ENCODE data around the gene NEDD9.

The NEDD9 gene

DNA sequence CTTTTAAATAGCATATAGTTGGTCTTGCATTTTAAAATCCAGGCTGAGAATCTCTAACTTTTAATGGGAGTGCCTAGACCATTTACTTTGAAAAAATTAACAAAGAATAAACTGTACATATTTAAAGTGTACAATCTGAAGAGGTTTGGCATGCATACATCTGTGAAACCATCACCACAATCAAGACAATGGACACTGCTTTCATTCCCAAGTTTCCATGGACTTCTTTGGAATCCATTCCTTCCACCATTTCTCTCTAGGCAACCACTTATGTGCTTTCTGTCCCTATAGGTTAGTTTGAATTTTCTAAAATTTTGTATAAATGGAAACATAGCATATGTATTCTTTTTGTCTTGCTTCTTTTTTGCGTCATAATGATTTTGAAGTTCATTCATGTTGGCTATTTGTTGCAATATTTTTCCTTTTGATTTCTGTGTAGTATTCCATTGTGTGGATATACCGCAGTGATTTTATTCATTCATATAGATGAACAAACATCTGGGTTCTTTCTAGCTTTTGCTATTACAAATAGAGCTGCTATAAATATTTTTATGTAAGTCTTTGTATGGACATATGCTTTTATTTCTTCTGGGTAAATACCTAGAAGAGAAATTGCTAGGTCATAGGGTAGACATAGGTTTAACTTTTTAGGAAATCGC, 50.9 kb downstream of the NEDD9 start:
- TF ChIP-seq TCF12 (IDR thresholded peaks at IDR 0.05; ENCODE audit: low read depth), result no peak
- TF ChIP-seq CEBPB (IDR thresholded peaks at IDR 0.05), result no peak
- TF ChIP-seq EP300 (IDR thresholded peaks at IDR 0.05; ENCODE audit: borderline replicate concordance), result no peak
- TF ChIP-seq CREB1 (IDR thresholded peaks at IDR 0.05; ENCODE audit: low read depth), result no peak
- TF ChIP-seq, protein P1, sequence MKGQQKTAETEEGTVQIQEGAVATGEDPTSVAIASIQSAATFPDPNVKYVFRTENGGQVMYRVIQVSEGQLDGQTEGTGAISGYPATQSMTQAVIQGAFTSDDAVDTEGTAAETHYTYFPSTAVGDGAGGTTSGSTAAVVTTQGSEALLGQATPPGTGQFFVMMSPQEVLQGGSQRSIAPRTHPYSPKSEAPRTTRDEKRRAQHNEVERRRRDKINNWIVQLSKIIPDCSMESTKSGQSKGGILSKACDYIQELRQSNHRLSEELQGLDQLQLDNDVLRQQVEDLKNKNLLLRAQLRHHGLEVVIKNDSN (IDR thresholded peaks at IDR 0.05), result no peak
- TF ChIP-seq, protein P2, sequence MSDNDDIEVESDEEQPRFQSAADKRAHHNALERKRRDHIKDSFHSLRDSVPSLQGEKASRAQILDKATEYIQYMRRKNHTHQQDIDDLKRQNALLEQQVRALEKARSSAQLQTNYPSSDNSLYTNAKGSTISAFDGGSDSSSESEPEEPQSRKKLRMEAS (IDR thresholded peaks at IDR 0.05), result no peak
- no peak for TF ChIP-seq NFIC (IDR thresholded peaks at IDR 0.05)
- no peak for TF ChIP-seq EGR1 (IDR thresholded peaks at IDR 0.05)
- TF ChIP-seq TAF1 (IDR thresholded peaks at IDR 0.05; ENCODE audit: low read depth), result no peak
- TF ChIP-seq RAD21 (IDR thresholded peaks at IDR 0.05; ENCODE audit: low read depth), result no peak
- no peak for TF ChIP-seq YY1 (IDR thresholded peaks at IDR 0.05; ENCODE audit: low read depth)
- TF ChIP-seq ZBTB7A (IDR thresholded peaks at IDR 0.05; ENCODE audit: low read depth), result no peak
- TF ChIP-seq FOXM1 (IDR thresholded peaks at IDR 0.05; ENCODE audit: borderline replicate concordance, low read depth), result no peak
- TF ChIP-seq, protein P3, sequence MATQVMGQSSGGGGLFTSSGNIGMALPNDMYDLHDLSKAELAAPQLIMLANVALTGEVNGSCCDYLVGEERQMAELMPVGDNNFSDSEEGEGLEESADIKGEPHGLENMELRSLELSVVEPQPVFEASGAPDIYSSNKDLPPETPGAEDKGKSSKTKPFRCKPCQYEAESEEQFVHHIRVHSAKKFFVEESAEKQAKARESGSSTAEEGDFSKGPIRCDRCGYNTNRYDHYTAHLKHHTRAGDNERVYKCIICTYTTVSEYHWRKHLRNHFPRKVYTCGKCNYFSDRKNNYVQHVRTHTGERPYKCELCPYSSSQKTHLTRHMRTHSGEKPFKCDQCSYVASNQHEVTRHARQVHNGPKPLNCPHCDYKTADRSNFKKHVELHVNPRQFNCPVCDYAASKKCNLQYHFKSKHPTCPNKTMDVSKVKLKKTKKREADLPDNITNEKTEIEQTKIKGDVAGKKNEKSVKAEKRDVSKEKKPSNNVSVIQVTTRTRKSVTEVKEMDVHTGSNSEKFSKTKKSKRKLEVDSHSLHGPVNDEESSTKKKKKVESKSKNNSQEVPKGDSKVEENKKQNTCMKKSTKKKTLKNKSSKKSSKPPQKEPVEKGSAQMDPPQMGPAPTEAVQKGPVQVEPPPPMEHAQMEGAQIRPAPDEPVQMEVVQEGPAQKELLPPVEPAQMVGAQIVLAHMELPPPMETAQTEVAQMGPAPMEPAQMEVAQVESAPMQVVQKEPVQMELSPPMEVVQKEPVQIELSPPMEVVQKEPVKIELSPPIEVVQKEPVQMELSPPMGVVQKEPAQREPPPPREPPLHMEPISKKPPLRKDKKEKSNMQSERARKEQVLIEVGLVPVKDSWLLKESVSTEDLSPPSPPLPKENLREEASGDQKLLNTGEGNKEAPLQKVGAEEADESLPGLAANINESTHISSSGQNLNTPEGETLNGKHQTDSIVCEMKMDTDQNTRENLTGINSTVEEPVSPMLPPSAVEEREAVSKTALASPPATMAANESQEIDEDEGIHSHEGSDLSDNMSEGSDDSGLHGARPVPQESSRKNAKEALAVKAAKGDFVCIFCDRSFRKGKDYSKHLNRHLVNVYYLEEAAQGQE (IDR thresholded peaks at IDR 0.05; ENCODE audit: low read depth), result no peak
- no peak for TF ChIP-seq TEAD4 (IDR thresholded peaks at IDR 0.05)

DNA sequence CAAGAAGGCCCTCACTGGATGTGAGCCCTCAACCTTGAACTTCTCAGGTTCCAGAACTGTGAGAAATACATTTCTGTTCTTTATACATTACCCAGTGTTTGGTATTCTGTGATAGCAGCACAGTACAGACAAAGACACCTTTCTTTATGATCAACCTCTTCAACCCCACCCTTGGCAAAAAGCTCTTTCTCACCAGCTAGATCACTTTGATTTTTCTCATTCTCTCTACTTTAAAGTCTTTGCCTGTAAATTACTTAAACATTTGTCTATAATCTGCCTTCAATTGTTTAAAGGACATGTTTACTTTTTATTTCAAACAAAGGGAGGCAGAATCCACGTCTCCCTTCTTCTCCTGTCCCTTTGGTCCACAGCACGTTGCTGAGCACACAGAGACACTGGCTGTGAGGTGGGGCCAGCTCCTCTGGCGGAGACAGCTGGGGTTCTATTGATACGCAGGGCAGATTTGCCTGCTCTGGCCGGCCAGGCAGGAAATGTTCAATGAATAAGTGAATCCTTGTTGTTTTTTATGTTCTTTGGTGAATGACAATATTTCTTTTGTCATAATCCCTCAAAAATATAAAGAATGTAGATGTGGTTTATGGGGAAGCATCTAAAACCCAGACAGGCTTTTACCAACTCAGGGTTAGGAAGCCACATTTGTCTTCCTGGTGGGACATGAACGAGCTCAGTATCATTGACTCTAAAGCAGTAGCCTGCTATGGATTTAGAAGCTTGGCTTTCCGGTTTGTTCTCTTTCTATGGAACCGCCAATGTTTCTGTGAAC, 52.9 kb downstream of the NEDD9 start:
- TF ChIP-seq, protein P3 (IDR thresholded peaks at IDR 0.05; ENCODE audit: low read depth), result no peak
- no peak for TF ChIP-seq FOXM1 (IDR thresholded peaks at IDR 0.05; ENCODE audit: borderline replicate concordance, low read depth)
- no peak for TF ChIP-seq CREB1 (IDR thresholded peaks at IDR 0.05; ENCODE audit: low read depth)
- no peak for TF ChIP-seq NFIC (IDR thresholded peaks at IDR 0.05)
- no peak for TF ChIP-seq CEBPB (IDR thresholded peaks at IDR 0.05)
- TF ChIP-seq TCF12 (IDR thresholded peaks at IDR 0.05; ENCODE audit: low read depth), result no peak
- TF ChIP-seq, protein P1 (IDR thresholded peaks at IDR 0.05), result no peak
- no peak for TF ChIP-seq ZBTB7A (IDR thresholded peaks at IDR 0.05; ENCODE audit: low read depth)
- TF ChIP-seq YY1 (IDR thresholded peaks at IDR 0.05; ENCODE audit: low read depth), result no peak
- TF ChIP-seq, protein P2 (IDR thresholded peaks at IDR 0.05), result no peak
- no peak for TF ChIP-seq EP300 (IDR thresholded peaks at IDR 0.05; ENCODE audit: borderline replicate concordance)
- no peak for TF ChIP-seq TAF1 (IDR thresholded peaks at IDR 0.05; ENCODE audit: low read depth)
- no peak for TF ChIP-seq RAD21 (IDR thresholded peaks at IDR 0.05; ENCODE audit: low read depth)
- no peak for TF ChIP-seq TEAD4 (IDR thresholded peaks at IDR 0.05)
- no peak for TF ChIP-seq EGR1 (IDR thresholded peaks at IDR 0.05)

DNA sequence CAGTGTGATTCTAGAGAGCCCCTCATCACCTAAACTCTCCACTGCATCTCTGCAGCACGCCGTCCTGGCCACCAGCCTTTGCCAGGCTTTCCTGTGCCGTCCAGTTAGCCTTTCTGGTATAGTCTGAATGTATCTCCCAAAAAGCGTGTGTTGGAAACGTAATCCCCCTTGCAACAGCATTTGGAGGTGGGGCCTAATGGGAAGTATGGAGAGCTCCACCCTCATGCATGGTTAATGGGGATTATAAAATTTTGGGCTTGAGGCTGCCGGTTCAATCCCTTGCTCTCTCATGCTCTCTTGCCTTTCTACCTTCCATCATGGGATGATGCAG, 53.4 kb downstream of the NEDD9 start:
- no peak for TF ChIP-seq EP300 (IDR thresholded peaks at IDR 0.05; ENCODE audit: borderline replicate concordance)
- TF ChIP-seq, protein P3 (IDR thresholded peaks at IDR 0.05; ENCODE audit: low read depth), result no peak
- no peak for TF ChIP-seq TEAD4 (IDR thresholded peaks at IDR 0.05)

DNA sequence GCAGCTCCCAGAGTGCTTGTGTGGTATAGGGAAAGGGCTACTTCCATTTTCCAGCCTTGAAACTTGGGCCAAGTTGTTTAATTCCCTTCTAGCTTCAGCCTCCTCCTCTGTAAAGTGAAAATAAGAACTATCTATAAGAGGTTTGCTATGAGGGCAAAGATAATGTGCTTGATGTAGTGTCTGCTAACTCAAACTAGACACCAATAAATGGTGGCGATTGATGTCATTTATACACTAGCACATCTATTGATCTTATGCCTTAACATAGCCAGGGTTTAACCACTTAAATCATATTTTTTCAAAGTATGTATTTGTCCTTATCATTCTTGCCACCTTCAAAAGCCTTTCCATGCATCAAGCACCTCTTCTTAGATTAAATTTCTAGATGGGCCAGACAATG, 55.2 kb downstream of the NEDD9 start:
- TF ChIP-seq RAD21 (IDR thresholded peaks at IDR 0.05; ENCODE audit: low read depth), result no peak
- TF ChIP-seq ZBTB7A (IDR thresholded peaks at IDR 0.05; ENCODE audit: low read depth), result no peak
- TF ChIP-seq, protein P1 (IDR thresholded peaks at IDR 0.05), result no peak
- no peak for TF ChIP-seq YY1 (IDR thresholded peaks at IDR 0.05; ENCODE audit: low read depth)
- no peak for TF ChIP-seq CEBPB (IDR thresholded peaks at IDR 0.05)
- TF ChIP-seq, protein P3 (IDR thresholded peaks at IDR 0.05; ENCODE audit: low read depth), result no peak

Measured in Ishikawa (cell line).